NB4 (cell line): ENCODE results near the gene VLDLR.

Source experiments
- POLR2A ChIP-seq: IDR thresholded peaks from 2 replicates; pipeline ENCODE4 v1.6.1; 2011; ENCODE audit warnings: mild to moderate bottlenecking; ENCODE audit not compliant: insufficient read length; ENCODE audit errors: extremely low read depth
- TF ChIP-seq, protein P1 (sequence below): IDR thresholded peaks from one replicate; pipeline ENCODE4 v1.5.1; 2012; ENCODE audit warnings: low read depth, low read length

GRCh38 chr9:2638871-2639673 lies 17.5 kb downstream of the VLDLR start:
- TF ChIP-seq POLR2A = no peak
- TF ChIP-seq, protein P1, sequence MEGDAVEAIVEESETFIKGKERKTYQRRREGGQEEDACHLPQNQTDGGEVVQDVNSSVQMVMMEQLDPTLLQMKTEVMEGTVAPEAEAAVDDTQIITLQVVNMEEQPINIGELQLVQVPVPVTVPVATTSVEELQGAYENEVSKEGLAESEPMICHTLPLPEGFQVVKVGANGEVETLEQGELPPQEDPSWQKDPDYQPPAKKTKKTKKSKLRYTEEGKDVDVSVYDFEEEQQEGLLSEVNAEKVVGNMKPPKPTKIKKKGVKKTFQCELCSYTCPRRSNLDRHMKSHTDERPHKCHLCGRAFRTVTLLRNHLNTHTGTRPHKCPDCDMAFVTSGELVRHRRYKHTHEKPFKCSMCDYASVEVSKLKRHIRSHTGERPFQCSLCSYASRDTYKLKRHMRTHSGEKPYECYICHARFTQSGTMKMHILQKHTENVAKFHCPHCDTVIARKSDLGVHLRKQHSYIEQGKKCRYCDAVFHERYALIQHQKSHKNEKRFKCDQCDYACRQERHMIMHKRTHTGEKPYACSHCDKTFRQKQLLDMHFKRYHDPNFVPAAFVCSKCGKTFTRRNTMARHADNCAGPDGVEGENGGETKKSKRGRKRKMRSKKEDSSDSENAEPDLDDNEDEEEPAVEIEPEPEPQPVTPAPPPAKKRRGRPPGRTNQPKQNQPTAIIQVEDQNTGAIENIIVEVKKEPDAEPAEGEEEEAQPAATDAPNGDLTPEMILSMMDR = no peak
